Gastroesophageal sphincter (tissue), 4 donors: ENCODE results near the gene L3MBTL4. TPM values are rescaled to one million over a fixed set of nuclear protein-coding genes. Genes with fewer than 3 reads are reported as not detected.

Experiments
- ATAC-seq: fragments of 150-250 bp; one replicate; pipeline ENCODE4 v1.9.1; 2016; ENCODE audit warnings: mild to moderate bottlenecking, moderate library complexity
- H3K27ac ChIP-seq, 4 donors: fragments of 200-600 bp; sonication (generic) in 3 of 4; 1 replicate in 3 of 4; 2 replicates in 1 of 4; pipeline ENCODE4 v1.5.1; 2016 to 2019
- H3K27me3 ChIP-seq: fragments of 200-600 bp; sonication (generic); one replicate; pipeline ENCODE4 v1.5.1; 2019
- H3K36me3 ChIP-seq, 2 donors: fragments of 200-600 bp; sonication (generic); one replicate each; pipeline ENCODE4 v1.5.1; 2019; ENCODE audit warnings: control low read depth in 1 of 2
- H3K4me1 ChIP-seq, 3 donors: fragments of 200-600 bp; sonication (generic); 1 replicate in 2 of 3; 2 replicates in 1 of 3; pipeline ENCODE4 v1.5.1; 2016 to 2019; ENCODE audit warnings: control low read depth in 2 of 3
- H3K4me3 ChIP-seq, 2 donors: fragments of 200-600 bp; sonication (generic); one replicate each; pipeline ENCODE4 v1.5.1; 2019; ENCODE audit warnings: mild to moderate bottlenecking in 1 of 2, moderate library complexity in 1 of 2
- H3K9me3 ChIP-seq, 3 donors: fragments of 200-600 bp; sonication (generic); one replicate each; pipeline ENCODE4 v1.5.1; 2017 to 2019; ENCODE audit warnings: control low read depth in 2 of 3
- CTCF ChIP-seq, 4 experiments: fragments of 200-600 bp in 2 of 4; fragments of 450-650 bp in 2 of 4; sonication (generic) in 1 of 4; IDR thresholded peaks; one replicate each; pipeline ENCODE4 v1.5.1; 2017 to 2019; ENCODE audit warnings: antibody characterized with exemption in 4 of 4, mild to moderate bottlenecking in 2 of 4, moderate library complexity in 2 of 4
- EP300 ChIP-seq: sonication (generic); formaldehyde crosslinking; IDR thresholded peaks from one replicate; pipeline ENCODE4 v1.6.1; 2017; ENCODE audit warnings: antibody characterized with exemption, mild to moderate bottlenecking
- POLR2A ChIP-seq, 2 donors: fragments of 450-650 bp; IDR thresholded peaks; one replicate each; pipeline ENCODE4 v1.6.1; 2017; ENCODE audit warnings: antibody characterized with exemption in 2 of 2, mild to moderate bottlenecking in 2 of 2, moderate library complexity in 1 of 2
- POLR2AphosphoS5 ChIP-seq: sonication (generic); formaldehyde crosslinking; IDR thresholded peaks from one replicate; pipeline ENCODE4 v1.6.1; 2017; ENCODE audit warnings: antibody characterized with exemption
- WGBS, 2 donors: methylation state at CpG; one replicate each; pipeline ENCODE4 v1.1.5; 2018; ENCODE audit warnings: low coverage in 1 of 2; 5-methylcytosine and 5-hydroxymethylcytosine counted together
- total RNA-seq, 4 donors: library from RNA; depleted of rRNA; stranded (reverse); fragments of >200 nt; gene quantifications; one replicate each; pipeline ENCODE4 v1.1.0, GENCODE V29; 2016

The L3MBTL4 gene
- total RNA-seq, 4 donors from 2014 or later: 0.46 to 8.1 (median 4.9) TPM

- no peaks in the 10 kb centered on the region for H3K4me1 ChIP-seq
- no peaks in the 10 kb centered on the region for H3K9me3 ChIP-seq
- H3K36me3 ChIP-seq: no peaks in the 10 kb centered on the region
- TF ChIP-seq EP300 (no peak), POLR2AphosphoS5 (no peak), POLR2A (IDR thresholded peaks at IDR 0.05) (no peak), CTCF (IDR thresholded peaks at IDR 0.05) (no peak)
- 67 to 83% methylated on average over 1 to 2 of the region's 2 CpGs for WGBS, 2 donors
- H3K27me3 ChIP-seq: no peaks in the 10 kb centered on the region
- no peak overlapping the region for H3K4me3 ChIP-seq
- no peak for ATAC-seq
- no peak overlapping the region for H3K27ac ChIP-seq
Observed at GRCh38 chr18:6024745-6025248, 389.9 kb downstream of the L3MBTL4 start.

GRCh38 chr18:6023551-6023950, 391.2 kb downstream of the L3MBTL4 start:
- Histone ChIP-seq H3K27ac (no peak overlapping the region), H3K9me3 (no peaks in the 10 kb centered on the region), H3K27me3 (no peaks in the 10 kb centered on the region), H3K36me3 (no peaks in the 10 kb centered on the region), H3K4me1 (no peaks in the 10 kb centered on the region), H3K4me3 (no peak overlapping the region)
- TF ChIP-seq POLR2A (IDR thresholded peaks at IDR 0.05): no peak
- no peak for TF ChIP-seq CTCF (IDR thresholded peaks at IDR 0.05)
- no peak for TF ChIP-seq EP300
- TF ChIP-seq POLR2AphosphoS5: no peak
- WGBS, 2 donors: 83 to 92% methylated on average over 7 of the region's 7 CpGs
- ATAC-seq: no peak

- H3K9me3 ChIP-seq: no peaks in the 10 kb centered on the region
Observed at GRCh38 chr18:6022845-6023244, 391.9 kb downstream of the L3MBTL4 start.

GRCh38 chr18:6022074-6022444, 392.7 kb downstream of the L3MBTL4 start:
- Histone ChIP-seq H3K4me3 (no peak overlapping the region), H3K4me1 (no peaks in the 10 kb centered on the region), H3K27ac (no peak overlapping the region), H3K9me3 (no peaks in the 10 kb centered on the region), H3K36me3 (no peaks in the 10 kb centered on the region), H3K27me3 (no peaks in the 10 kb centered on the region)
- WGBS, 2 donors: 48 to 50% methylated on average over 2 of the region's 2 CpGs
- no peak for ATAC-seq
- TF ChIP-seq EP300 (no peak), CTCF (IDR thresholded peaks at IDR 0.05) (no peak), POLR2AphosphoS5 (no peak), POLR2A (IDR thresholded peaks at IDR 0.05) (no peak)

More at GRCh38 chr18:6022845-6023244, 391.9 kb downstream of the L3MBTL4 start:
- ATAC-seq: no peak
- H3K4me3 ChIP-seq: no peak overlapping the region
- no peaks in the 10 kb centered on the region for H3K27me3 ChIP-seq
- 54 to 75% methylated on average over 2 to 5 of the region's 5 CpGs for WGBS, 2 donors
- no peak overlapping the region for H3K27ac ChIP-seq
- no peaks in the 10 kb centered on the region for H3K4me1 ChIP-seq
- no peaks in the 10 kb centered on the region for H3K36me3 ChIP-seq
- no peak for TF ChIP-seq POLR2A (IDR thresholded peaks at IDR 0.05)
- TF ChIP-seq CTCF (IDR thresholded peaks at IDR 0.05): no peak
- TF ChIP-seq POLR2AphosphoS5: no peak
- no peak for TF ChIP-seq EP300

- H3K9me3 ChIP-seq: no peaks in the 10 kb centered on the region
- no peak overlapping the region for H3K4me3 ChIP-seq
- no peaks in the 10 kb centered on the region for H3K4me1 ChIP-seq
- H3K27ac ChIP-seq: no peak overlapping the region
- no peaks in the 10 kb centered on the region for H3K36me3 ChIP-seq
- no peak for TF ChIP-seq POLR2A (IDR thresholded peaks at IDR 0.05)
- no peak for TF ChIP-seq POLR2AphosphoS5
- TF ChIP-seq EP300: no peak
- TF ChIP-seq CTCF (IDR thresholded peaks at IDR 0.05): no peak
- no peak for ATAC-seq
- WGBS, 2 donors: 50 to 92% methylated on average over 2 to 10 of the region's 12 CpGs
- no peaks in the 10 kb centered on the region for H3K27me3 ChIP-seq
Observed at GRCh38 chr18:6021306-6022073, 393.2 kb downstream of the L3MBTL4 start.
